ENCODE measurements around the gene BMAL2.

- TF ChIP-seq, protein P1, sequence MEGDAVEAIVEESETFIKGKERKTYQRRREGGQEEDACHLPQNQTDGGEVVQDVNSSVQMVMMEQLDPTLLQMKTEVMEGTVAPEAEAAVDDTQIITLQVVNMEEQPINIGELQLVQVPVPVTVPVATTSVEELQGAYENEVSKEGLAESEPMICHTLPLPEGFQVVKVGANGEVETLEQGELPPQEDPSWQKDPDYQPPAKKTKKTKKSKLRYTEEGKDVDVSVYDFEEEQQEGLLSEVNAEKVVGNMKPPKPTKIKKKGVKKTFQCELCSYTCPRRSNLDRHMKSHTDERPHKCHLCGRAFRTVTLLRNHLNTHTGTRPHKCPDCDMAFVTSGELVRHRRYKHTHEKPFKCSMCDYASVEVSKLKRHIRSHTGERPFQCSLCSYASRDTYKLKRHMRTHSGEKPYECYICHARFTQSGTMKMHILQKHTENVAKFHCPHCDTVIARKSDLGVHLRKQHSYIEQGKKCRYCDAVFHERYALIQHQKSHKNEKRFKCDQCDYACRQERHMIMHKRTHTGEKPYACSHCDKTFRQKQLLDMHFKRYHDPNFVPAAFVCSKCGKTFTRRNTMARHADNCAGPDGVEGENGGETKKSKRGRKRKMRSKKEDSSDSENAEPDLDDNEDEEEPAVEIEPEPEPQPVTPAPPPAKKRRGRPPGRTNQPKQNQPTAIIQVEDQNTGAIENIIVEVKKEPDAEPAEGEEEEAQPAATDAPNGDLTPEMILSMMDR (IDR thresholded peaks at IDR 0.05 in 4 of 5, conservative IDR thresholded peaks at IDR 0.05 in 1 of 5): no peak
- no peak for TF ChIP-seq POLR2A (IDR thresholded peaks at IDR 0.05)
Observed at GRCh38 chr12:27303139-27304111, 29.2 kb upstream of the BMAL2 start.

Measured in gastrocnemius medialis (tissue), 4 donors.